Suprapubic skin (tissue), 4 donors: ENCODE measurements around the gene ATG2A. TPM values are rescaled to one million over a fixed set of nuclear protein-coding genes. Genes with fewer than 3 reads are reported as not detected.

Source experiments
- DNase-seq, 2 donors: peaks; one replicate each; pipeline ENCODE4 v3.0.0-alpha.2; 2019; ENCODE audit warnings: low spot score in 2 of 2
- H3K27ac ChIP-seq: fragments of 200-600 bp; sonication (generic); one replicate; pipeline ENCODE4 v1.5.1; 2019
- H3K27me3 ChIP-seq: fragments of 200-600 bp; sonication (generic); one replicate; pipeline ENCODE4 v1.5.1; 2019
- H3K36me3 ChIP-seq: fragments of 200-600 bp; sonication (generic); one replicate; pipeline ENCODE4 v1.5.1; 2019
- H3K4me1 ChIP-seq: fragments of 200-600 bp; sonication (generic); one replicate; pipeline ENCODE4 v1.5.1; 2019
- H3K4me3 ChIP-seq: fragments of 200-600 bp; sonication (generic); one replicate; pipeline ENCODE4 v1.5.1; 2019; ENCODE audit warnings: mild to moderate bottlenecking
- H3K9me3 ChIP-seq: fragments of 200-600 bp; sonication (generic); one replicate; pipeline ENCODE4 v1.5.1; 2019
- CTCF ChIP-seq, 2 donors: fragments of 200-600 bp in 1 of 2; fragments of 450-650 bp in 1 of 2; sonication (generic) in 1 of 2; IDR thresholded peaks; one replicate each; pipeline ENCODE4 v1.5.1; 2016 to 2019; ENCODE audit warnings: antibody characterized with exemption in 2 of 2, mild to moderate bottlenecking in 1 of 2, moderate library complexity in 1 of 2
- EP300 ChIP-seq: sonication (generic); formaldehyde crosslinking; IDR thresholded peaks from one replicate; pipeline ENCODE4 v1.6.1; 2017; ENCODE audit warnings: antibody characterized with exemption
- POLR2A ChIP-seq, 2 donors: fragments of 450-650 bp; IDR thresholded peaks; one replicate each; pipeline ENCODE4 v1.6.1; 2017; ENCODE audit warnings: antibody characterized with exemption in 2 of 2, mild to moderate bottlenecking in 2 of 2, moderate library complexity in 2 of 2
- POLR2AphosphoS5 ChIP-seq, 3 donors: sonication (generic); formaldehyde crosslinking; IDR thresholded peaks; one replicate each; pipeline ENCODE4 v1.6.1; 2017; ENCODE audit warnings: antibody characterized with exemption in 3 of 3
- WGBS: methylation state at CpG from one replicate; pipeline ENCODE4 v1.1.5; 2018; 5-methylcytosine and 5-hydroxymethylcytosine counted together
- total RNA-seq, 4 donors: library from RNA; depleted of rRNA; stranded (reverse); fragments of >200 nt; gene quantifications; one replicate each; pipeline ENCODE4 v1.1.0, GENCODE V29; 2016

The ATG2A gene
- total RNA-seq, 4 donors from 2014 or later = 69.5 to 82.2 (median 76.0) TPM

- peak in 2 of 3 donors; percentile 27 to 80 for TF ChIP-seq POLR2AphosphoS5 (IDR thresholded peaks at IDR 0.05)
- TF ChIP-seq POLR2A (IDR thresholded peaks at IDR 0.05) = peak in 1 of 2 donors; percentile 46
- no peak for TF ChIP-seq CTCF (IDR thresholded peaks at IDR 0.05)
- no peak for TF ChIP-seq EP300
- peak; percentile 95 to 96 for DNase-seq
- Histone ChIP-seq H3K27ac (peak within 1 kb of the TSS; percentile 88), H3K27me3 (no peaks in the 10 kb centered on the region), H3K4me3 (peak within 1 kb of the TSS; percentile 96), H3K9me3 (no peaks in the 10 kb centered on the region), H3K36me3 (peaks cover 11% of the 10 kb centered on the region), H3K4me1 (peaks cover 22% of the 10 kb centered on the region)
- under 1% methylated on average over 32 of the region's 47 CpGs for WGBS
Observed at GRCh38 chr11:64923944-64924909, 7.2 kb upstream of the ATG2A start, which contains the start of gene PPP2R5B. Gene PPP2R5B (plus strand): TSS chr11:64924689. CDS start chr11:64925735, 1,046 bp downstream.

GRCh38 chr11:64923151-64923661 lies 6.2 kb upstream of the ATG2A start:
- Histone ChIP-seq H3K9me3 (no peaks in the 10 kb centered on the region), H3K36me3 (peaks cover 3% of the 10 kb centered on the region), H3K4me3 (no peak overlapping the region), H3K27me3 (no peaks in the 10 kb centered on the region), H3K4me1 (peaks cover 29% of the 10 kb centered on the region), H3K27ac (no peak overlapping the region)
- TF ChIP-seq EP300 (no peak), CTCF (IDR thresholded peaks at IDR 0.05) (no peak), POLR2AphosphoS5 (IDR thresholded peaks at IDR 0.05) (no peak), POLR2A (IDR thresholded peaks at IDR 0.05) (no peak)
- DNase-seq = peak in 1 of 2 donors; percentile 77
- 86% methylated on average over 7 of the region's 11 CpGs for WGBS

GRCh38 chr11:64921384-64921783 lies 4.4 kb upstream of the ATG2A start:
- H3K27ac ChIP-seq = no peak overlapping the region
- no peak for TF ChIP-seq EP300
- TF ChIP-seq CTCF (IDR thresholded peaks at IDR 0.05) = no peak
- no peak for TF ChIP-seq POLR2AphosphoS5 (IDR thresholded peaks at IDR 0.05)
- no peak for TF ChIP-seq POLR2A (IDR thresholded peaks at IDR 0.05)
- no peaks in the 10 kb centered on the region for H3K9me3 ChIP-seq
- H3K27me3 ChIP-seq = no peaks in the 10 kb centered on the region
- peaks cover 38% of the 10 kb centered on the region for H3K4me1 ChIP-seq
- peak in 1 of 2 donors; percentile 59 for DNase-seq
- no peaks in the 10 kb centered on the region for H3K36me3 ChIP-seq
- no peak overlapping the region for H3K4me3 ChIP-seq
- WGBS = 100% methylated on average over 2 of the region's 3 CpGs

- Histone ChIP-seq H3K36me3 (no peaks in the 10 kb centered on the region), H3K9me3 (no peaks in the 10 kb centered on the region), H3K4me3 (no peak overlapping the region), H3K27ac (no peak overlapping the region), H3K4me1 (peaks cover 40% of the 10 kb centered on the region), H3K27me3 (no peaks in the 10 kb centered on the region)
- DNase-seq = no peak
- 90% methylated on average over 2 of the region's 2 CpGs for WGBS
- TF ChIP-seq POLR2A (IDR thresholded peaks at IDR 0.05) (no peak), CTCF (IDR thresholded peaks at IDR 0.05) (no peak), POLR2AphosphoS5 (IDR thresholded peaks at IDR 0.05) (no peak), EP300 (no peak)
Observed at GRCh38 chr11:64920124-64920523, 3.1 kb upstream of the ATG2A start.

- DNase-seq = no peak
- H3K27me3 ChIP-seq = no peaks in the 10 kb centered on the region
- no peaks in the 10 kb centered on the region for H3K9me3 ChIP-seq
- no peaks in the 10 kb centered on the region for H3K36me3 ChIP-seq
- no peak overlapping the region for H3K27ac ChIP-seq
- TF ChIP-seq EP300 = no peak
- no peak for TF ChIP-seq CTCF (IDR thresholded peaks at IDR 0.05)
- TF ChIP-seq POLR2A (IDR thresholded peaks at IDR 0.05) = no peak
- no peak for TF ChIP-seq POLR2AphosphoS5 (IDR thresholded peaks at IDR 0.05)
- H3K4me3 ChIP-seq = no peak overlapping the region
- peaks cover 39% of the 10 kb centered on the region for H3K4me1 ChIP-seq
- 77% methylated on average over 8 of the region's 8 CpGs for WGBS
Observed at GRCh38 chr11:64919627-64920026, 2.6 kb upstream of the ATG2A start.
